NT2/D1 (cell line): ENCODE measurements around the gene CRYGB.

Experiments
- DNase-seq: peaks from one replicate; pipeline ENCODE4 v3.0.0-alpha.2; 2011; ENCODE audit warnings: low read depth, low spot score
- H3K27me3 ChIP-seq: 2 replicates; pipeline ENCODE4 v1.6.0; 2011; ENCODE audit warnings: mild to moderate bottlenecking; ENCODE audit not compliant: insufficient read length, insufficient read depth
- H3K36me3 ChIP-seq: 2 replicates; pipeline ENCODE4 v1.6.1; 2011; ENCODE audit warnings: mild to moderate bottlenecking, low read length, mixed read lengths; ENCODE audit not compliant: insufficient read depth, insufficient read length
- H3K4me1 ChIP-seq: 2 replicates; pipeline ENCODE4 v1.5.1; 2011; ENCODE audit not compliant: insufficient read depth, insufficient read length
- H3K4me3 ChIP-seq: 2 replicates; pipeline ENCODE4 v1.5.1; 2011; ENCODE audit warnings: low read depth; ENCODE audit not compliant: insufficient read length
- H3K9ac ChIP-seq: 2 replicates; pipeline ENCODE4 v1.6.0; 2011; ENCODE audit warnings: low read depth; ENCODE audit not compliant: insufficient read length
- H3K9me3 ChIP-seq: 2 replicates; pipeline ENCODE4 v1.5.1; 2011; ENCODE audit warnings: mild to moderate bottlenecking, low read length; ENCODE audit not compliant: insufficient read depth
- SUZ12 ChIP-seq: IDR thresholded peaks from 2 replicates; pipeline ENCODE4 v1.6.1; 2011; ENCODE audit not compliant: insufficient read length, insufficient read depth; ENCODE audit errors: extremely low read depth
- YY1 ChIP-seq: IDR thresholded peaks from 2 replicates; pipeline ENCODE4 v1.6.1; 2011; ENCODE audit not compliant: insufficient read length, insufficient read depth
- ZNF274 ChIP-seq: IDR thresholded peaks from 2 replicates; pipeline ENCODE4 v1.6.1; 2011; ENCODE audit warnings: mild to moderate bottlenecking, low read depth, low read length

Gene CRYGB, protein sequence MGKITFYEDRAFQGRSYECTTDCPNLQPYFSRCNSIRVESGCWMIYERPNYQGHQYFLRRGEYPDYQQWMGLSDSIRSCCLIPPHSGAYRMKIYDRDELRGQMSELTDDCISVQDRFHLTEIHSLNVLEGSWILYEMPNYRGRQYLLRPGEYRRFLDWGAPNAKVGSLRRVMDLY

DNA sequence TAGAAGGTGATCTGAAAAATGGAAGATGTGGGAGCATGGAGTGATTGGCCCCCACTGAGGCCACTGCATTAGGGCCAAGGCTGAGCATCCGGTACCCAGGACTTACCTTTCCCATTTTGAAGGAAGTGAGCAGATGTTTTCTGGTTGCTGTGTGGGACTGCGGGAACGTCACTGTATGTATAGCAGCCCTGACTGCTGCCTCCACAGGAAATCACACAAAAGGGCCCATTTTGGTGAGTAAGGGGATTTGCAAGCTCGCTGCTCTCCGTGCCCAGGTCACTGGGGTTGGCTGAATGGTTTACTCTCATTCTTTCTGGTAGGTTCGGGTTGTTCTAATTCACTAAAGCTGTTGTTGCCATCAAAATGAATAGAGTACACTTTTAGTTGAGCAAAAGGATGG is at the start of gene CRYGB:
CRYGB (minus strand) TSS at position 153 of the 400 bp plus-strand sequence; CDS start at position 115, 38 bp downstream.
- H3K27me3 ChIP-seq = no peaks in the 10 kb centered on the region
- TF ChIP-seq YY1 = no peak
- TF ChIP-seq ZNF274 = no peak
- no peak for TF ChIP-seq SUZ12
- peak; percentile 11 for DNase-seq
- no peaks in the 10 kb centered on the region for H3K36me3 ChIP-seq
- H3K9me3 ChIP-seq = no peaks in the 10 kb centered on the region
- H3K4me3 ChIP-seq = no peak within 1 kb of the TSS
- H3K4me1 ChIP-seq = no peaks in the 10 kb centered on the region
- H3K9ac ChIP-seq = no peak within 1 kb of the TSS

DNA sequence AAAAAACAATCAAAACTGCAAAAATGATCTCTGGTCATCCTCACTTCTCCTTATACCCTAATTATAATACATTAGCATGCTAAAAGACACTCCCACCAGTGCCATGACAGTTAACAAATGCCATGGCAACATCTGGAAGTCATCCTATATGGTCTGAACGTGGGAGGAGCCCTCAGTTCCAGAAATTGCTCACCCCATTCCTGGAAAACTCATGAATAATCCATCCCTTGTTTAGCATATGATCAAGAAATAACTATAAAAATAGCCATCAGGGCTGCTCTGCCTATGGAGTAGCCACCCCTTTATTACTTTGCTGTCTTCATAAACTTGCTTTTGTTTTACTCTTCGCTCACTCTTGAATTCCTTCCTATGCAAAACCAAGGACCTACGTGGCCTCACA is 49.6 kb upstream of the CRYGB start:
- TF ChIP-seq YY1 (no peak), ZNF274 (no peak), SUZ12 (no peak)
- Histone ChIP-seq H3K4me3 (no peak overlapping the region), H3K9ac (no peak overlapping the region), H3K4me1 (no peaks in the 10 kb centered on the region), H3K9me3 (no peaks in the 10 kb centered on the region), H3K36me3 (no peaks in the 10 kb centered on the region), H3K27me3 (no peaks in the 10 kb centered on the region)
- DNase-seq = no peak

GRCh38 chr2:208192611-208193236 is 46.8 kb upstream of the CRYGB start:
- H3K4me1 ChIP-seq = no peaks in the 10 kb centered on the region
- TF ChIP-seq SUZ12 (no peak), YY1 (no peak), ZNF274 (no peak)
- H3K4me3 ChIP-seq = no peak overlapping the region
- H3K9ac ChIP-seq = no peak overlapping the region
- no peak for DNase-seq
- no peaks in the 10 kb centered on the region for H3K27me3 ChIP-seq
- no peaks in the 10 kb centered on the region for H3K9me3 ChIP-seq
- no peaks in the 10 kb centered on the region for H3K36me3 ChIP-seq

- no peaks in the 10 kb centered on the region for H3K9me3 ChIP-seq
- H3K4me3 ChIP-seq = no peak within 1 kb of the TSS
- no peaks in the 10 kb centered on the region for H3K4me1 ChIP-seq
- TF ChIP-seq ZNF274 (no peak), SUZ12 (no peak), YY1 (no peak)
- H3K9ac ChIP-seq = no peak within 1 kb of the TSS
- no peaks in the 10 kb centered on the region for H3K27me3 ChIP-seq
- no peak for DNase-seq
- H3K36me3 ChIP-seq = no peaks in the 10 kb centered on the region
Observed at GRCh38 chr2:208189810-208190503, 44.0 kb upstream of the CRYGB start, which contains the start of gene C2orf80. Gene C2orf80, minus strand, starts transcription at chr2:208190030. Its CDS starts 3,044 bp downstream, at chr2:208186986.

GRCh38 chr2:208189069-208189809 is 43.3 kb upstream of the CRYGB start:
- no peaks in the 10 kb centered on the region for H3K36me3 ChIP-seq
- TF ChIP-seq YY1 (no peak), ZNF274 (no peak), SUZ12 (no peak)
- no peak for DNase-seq
- no peak overlapping the region for H3K9ac ChIP-seq
- H3K9me3 ChIP-seq = no peaks in the 10 kb centered on the region
- H3K4me1 ChIP-seq = no peaks in the 10 kb centered on the region
- no peaks in the 10 kb centered on the region for H3K27me3 ChIP-seq
- H3K4me3 ChIP-seq = no peak overlapping the region

- Histone ChIP-seq H3K9ac (no peak overlapping the region), H3K4me3 (no peak overlapping the region), H3K36me3 (no peaks in the 10 kb centered on the region), H3K4me1 (no peaks in the 10 kb centered on the region), H3K9me3 (no peaks in the 10 kb centered on the region), H3K27me3 (no peaks in the 10 kb centered on the region)
- TF ChIP-seq ZNF274 = no peak
- TF ChIP-seq SUZ12 = no peak
- no peak for TF ChIP-seq YY1
- DNase-seq = no peak
Observed at GRCh38 chr2:208186893-208187292, 40.9 kb upstream of the CRYGB start.

GRCh38 chr2:208186465-208186864 is 40.5 kb upstream of the CRYGB start:
- Histone ChIP-seq H3K36me3 (no peaks in the 10 kb centered on the region), H3K9ac (no peak overlapping the region), H3K4me3 (no peak overlapping the region), H3K4me1 (no peaks in the 10 kb centered on the region), H3K27me3 (no peaks in the 10 kb centered on the region), H3K9me3 (no peaks in the 10 kb centered on the region)
- DNase-seq = no peak
- TF ChIP-seq ZNF274 (no peak), YY1 (no peak), SUZ12 (no peak)
